GM12872 (cell line): ENCODE measurements around the gene CNOT3.

Experiments
- TF ChIP-seq, protein P1 (sequence below): IDR thresholded peaks from 3 replicates; pipeline ENCODE4 v1.5.1; 2011; ENCODE audit warnings: low read depth, mild to moderate bottlenecking, low read length, moderate library complexity; ENCODE audit not compliant: insufficient read depth

CNOT3 gene

DNA sequence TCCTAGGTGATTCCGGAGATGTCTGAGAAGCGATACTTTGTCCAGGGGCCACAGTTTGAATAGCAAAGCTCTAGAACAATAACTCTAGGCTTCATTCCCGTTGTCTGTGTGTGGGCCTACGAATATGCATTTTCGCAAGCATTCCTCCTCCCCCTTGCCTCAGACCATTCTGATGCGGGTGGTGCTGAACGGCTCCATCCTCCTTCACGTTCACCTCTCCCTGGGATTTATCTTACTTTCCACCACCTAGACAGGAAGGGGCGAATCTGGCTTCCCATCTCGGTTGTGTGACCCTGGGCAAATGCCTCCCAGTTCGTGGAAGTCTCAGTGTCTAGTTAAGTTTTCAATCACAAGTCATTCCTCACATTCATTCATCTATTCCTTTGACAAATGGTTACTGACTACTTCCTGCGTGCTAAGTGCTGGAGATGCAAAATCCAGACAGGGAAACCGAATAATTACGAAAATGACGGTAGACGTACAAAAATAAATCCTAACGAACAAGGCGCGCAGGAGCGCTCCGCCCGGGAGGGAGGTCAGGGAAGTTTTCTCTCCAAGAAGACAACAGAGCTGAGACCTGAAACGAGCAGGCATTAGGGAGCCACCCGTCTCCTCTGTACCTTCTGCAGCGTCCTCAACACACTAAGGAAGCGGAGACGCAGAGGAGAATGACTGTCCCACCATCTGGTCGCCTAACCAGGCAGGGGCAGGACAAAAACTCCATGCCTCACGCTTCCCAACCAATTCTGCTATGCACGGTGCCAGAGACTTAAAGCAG is 1.3 kb upstream of the CNOT3 start:
- TF ChIP-seq, protein P1, sequence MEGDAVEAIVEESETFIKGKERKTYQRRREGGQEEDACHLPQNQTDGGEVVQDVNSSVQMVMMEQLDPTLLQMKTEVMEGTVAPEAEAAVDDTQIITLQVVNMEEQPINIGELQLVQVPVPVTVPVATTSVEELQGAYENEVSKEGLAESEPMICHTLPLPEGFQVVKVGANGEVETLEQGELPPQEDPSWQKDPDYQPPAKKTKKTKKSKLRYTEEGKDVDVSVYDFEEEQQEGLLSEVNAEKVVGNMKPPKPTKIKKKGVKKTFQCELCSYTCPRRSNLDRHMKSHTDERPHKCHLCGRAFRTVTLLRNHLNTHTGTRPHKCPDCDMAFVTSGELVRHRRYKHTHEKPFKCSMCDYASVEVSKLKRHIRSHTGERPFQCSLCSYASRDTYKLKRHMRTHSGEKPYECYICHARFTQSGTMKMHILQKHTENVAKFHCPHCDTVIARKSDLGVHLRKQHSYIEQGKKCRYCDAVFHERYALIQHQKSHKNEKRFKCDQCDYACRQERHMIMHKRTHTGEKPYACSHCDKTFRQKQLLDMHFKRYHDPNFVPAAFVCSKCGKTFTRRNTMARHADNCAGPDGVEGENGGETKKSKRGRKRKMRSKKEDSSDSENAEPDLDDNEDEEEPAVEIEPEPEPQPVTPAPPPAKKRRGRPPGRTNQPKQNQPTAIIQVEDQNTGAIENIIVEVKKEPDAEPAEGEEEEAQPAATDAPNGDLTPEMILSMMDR: no peak

DNA sequence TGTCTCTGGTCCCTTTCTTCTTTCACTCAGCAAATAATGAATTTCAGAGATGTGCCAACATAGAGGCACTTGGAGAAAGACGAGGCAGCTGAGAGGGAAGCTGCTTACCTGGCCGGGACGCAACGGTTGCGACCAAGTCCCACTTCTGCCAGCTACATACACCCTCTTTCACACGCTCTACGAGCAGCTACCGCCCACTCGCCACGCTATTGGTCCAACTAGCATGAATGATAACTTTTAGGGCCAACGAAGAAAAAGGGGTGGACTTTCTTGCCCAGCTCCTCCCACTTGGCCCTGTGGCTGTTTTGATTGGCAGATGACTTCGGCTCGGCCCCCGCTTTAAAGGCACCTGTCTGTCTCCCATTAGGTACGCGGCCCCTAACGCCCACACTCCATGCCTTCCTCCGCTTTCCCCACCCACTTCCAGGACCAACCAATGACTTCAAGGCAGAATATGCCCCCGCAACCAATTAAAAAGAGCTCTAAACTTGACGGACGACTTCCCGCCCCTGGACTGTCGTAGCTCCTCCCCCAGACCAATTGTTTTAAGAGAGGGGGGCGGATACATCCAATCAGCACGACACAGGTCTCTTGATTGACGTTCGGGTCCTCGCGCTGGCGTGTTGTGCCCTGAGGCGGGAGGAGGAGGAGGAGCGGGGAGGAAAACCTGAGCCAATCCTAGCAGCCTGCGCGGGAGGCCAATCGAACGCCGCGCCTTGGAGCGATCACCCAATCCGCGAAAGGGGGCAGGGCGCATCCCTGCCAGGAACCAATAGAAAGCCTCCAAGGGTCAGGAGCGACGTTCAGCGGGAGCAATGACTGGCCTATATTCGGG is 481 bp upstream of the CNOT3 start:
- TF ChIP-seq, protein P1: no peak

DNA sequence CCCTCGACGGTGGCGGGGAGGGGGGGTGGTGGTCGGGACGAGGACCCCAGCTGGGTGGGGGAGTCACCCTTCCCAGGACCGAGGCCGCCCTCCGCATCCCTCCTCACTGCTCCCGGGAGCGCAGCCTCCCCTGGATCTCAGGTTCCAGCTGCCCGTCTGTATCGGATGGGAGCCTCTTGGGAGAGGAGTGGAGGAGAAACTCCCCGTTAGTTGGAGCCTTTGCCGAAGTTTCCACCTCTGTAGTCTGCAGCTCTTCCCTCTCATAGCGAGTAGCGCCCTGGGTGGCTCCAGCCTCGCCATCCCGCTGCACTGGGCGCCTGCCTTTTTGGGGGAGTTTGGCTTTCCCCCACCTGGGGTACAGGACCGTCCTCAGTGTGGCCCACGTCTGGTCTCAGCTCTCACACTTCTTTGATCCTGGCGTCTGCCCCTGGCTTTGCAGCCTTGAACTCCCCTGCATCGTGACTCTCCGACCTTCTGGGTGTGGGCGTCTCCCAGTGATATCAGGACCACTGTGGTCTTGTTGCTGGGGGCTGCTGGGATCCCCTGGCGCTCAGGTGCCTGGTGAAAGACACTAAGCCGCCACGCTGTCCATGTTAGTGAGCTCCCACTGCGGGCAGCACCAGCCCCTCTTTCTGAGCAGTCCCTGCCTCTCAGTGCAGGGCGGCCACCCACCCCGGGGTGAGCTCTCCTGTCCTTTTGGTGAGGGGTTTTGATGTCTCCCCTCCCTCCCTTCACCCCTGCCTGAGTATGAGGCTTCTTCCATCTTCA is 1.1 kb downstream of the CNOT3 start:
- TF ChIP-seq, protein P1: no peak

DNA sequence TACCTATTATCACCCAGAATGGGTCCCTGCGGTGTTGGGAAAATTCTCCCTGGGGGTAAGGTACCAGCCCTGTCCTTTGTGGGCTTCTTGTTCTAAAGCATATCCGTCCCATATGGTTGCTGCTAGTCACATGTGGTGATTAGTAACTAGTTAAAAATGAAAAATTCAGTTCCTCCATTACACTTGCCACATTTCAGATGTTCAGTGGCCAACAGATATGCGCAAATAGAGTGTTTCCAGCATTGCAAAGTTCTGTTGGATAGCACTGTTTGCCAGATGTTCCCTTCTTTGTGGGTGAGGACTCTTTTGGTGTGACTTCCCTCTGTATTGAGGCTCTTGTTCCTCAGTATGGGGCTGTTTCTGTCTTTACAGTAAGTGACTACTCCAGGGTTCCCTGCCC is 3.8 kb downstream of the CNOT3 start:
- TF ChIP-seq, protein P1: no peak

DNA sequence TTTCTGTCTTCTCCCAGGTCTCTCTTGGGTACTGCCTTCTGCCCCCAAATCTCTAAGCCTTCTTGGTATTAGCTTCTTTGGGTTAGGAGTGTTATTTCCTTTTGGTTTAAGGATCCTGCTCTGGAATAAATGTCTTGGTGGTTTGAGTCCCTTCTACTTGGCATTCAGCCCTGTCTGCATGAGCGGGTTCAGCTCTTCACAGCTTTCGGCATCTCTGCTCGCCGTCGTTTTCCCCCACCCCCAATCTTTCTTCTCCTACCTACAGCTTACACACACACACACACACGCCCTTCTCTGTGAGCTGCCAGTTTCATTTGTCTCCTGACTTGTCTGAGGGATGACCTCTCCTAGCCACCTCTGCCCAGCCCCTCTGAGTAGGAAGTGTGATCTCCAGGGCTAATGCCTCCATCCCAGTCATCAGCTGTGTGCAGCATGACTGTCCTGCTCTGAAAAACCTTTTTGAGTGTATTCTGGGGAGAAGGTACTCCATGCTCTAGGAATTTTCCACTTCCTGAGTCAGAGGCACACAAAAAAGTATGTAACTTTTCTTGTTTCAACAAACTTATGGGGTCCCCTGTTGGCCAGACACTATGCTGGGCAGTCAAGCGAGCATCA is 4.7 kb downstream of the CNOT3 start:
- TF ChIP-seq, protein P1: no peak

DNA sequence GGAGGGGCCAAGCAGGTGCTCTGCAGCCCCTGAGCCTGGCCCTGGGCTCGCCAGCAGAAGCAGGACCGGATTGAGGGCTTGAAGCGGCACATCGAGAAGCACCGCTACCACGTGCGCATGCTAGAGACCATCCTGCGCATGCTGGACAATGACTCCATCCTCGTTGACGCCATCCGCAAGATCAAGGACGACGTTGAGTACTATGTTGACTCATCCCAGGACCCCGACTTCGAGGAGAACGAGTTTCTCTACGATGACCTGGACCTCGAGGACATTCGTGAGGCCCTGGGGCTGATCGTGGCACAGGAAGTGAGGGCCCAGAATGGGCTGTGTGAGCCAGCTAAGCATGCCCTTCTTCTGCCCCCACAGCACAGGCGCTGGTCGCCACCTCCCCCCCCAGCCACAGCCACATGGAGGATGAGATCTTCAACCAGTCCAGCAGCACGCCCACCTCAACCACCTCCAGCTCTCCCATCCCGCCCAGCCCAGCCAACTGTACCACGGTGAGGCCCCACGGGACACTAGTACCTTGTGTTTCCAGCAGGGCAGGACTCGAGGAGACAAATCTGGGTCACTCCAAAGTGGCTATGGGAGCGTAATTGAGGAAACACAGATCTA is 8.1 kb downstream of the CNOT3 start:
- TF ChIP-seq, protein P1: no peak

DNA sequence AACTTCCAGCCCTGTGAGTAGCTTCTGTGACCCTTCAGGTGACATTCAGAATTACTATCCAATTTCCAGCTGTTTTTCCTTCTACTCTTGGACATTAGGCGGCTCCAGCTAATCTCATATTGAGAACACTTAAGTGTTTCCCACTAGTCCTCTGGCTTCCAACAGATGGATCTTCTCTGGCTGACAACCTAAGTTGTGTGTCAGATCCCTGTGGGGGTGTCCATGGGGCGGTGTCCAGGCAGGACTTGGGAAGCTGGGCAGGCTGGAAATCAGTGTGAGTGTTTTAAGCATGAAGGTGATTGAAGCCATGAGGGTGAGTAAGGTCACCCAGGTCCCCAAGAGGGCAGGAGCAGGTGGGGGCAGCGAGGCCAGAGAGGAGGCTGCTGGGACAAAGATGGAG is 10.1 kb downstream of the CNOT3 start:
- TF ChIP-seq, protein P1: no peak
